ENCODE results near the gene LYSMD2. TPM values are rescaled to one million over a fixed set of nuclear protein-coding genes. Genes with fewer than 3 reads are reported as not detected.

The LYSMD2 gene
- total RNA-seq, 1 donor from 2014 or later = 4.2 TPM

DNA sequence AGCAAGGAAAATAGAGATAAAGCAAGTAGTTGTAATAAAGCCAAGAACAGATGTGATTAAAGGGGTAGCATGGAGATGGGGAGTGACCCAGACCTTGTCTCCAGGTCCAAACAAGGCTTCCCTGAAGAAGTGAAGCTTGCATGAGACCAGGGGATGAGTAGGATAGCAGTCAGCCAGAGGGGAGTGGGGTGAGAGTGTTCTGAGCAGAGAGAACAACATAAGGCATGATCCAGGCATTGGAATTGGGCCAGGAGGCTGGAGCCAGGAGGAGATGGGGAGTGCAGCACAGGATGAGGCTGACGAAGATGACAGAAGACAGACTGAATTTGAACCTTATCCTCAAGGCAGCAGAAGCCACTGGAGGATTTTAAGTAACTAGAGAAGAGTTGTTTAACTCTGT is 21.2 kb upstream of the LYSMD2 start:
- H3K4me3 ChIP-seq (ENCODE audit: low read depth, low read length) = no peak overlapping the region
- no peaks in the 10 kb centered on the region for H3K27me3 ChIP-seq (ENCODE audit: control insufficient read depth, insufficient read depth, low read length)
- TF ChIP-seq, protein P1, sequence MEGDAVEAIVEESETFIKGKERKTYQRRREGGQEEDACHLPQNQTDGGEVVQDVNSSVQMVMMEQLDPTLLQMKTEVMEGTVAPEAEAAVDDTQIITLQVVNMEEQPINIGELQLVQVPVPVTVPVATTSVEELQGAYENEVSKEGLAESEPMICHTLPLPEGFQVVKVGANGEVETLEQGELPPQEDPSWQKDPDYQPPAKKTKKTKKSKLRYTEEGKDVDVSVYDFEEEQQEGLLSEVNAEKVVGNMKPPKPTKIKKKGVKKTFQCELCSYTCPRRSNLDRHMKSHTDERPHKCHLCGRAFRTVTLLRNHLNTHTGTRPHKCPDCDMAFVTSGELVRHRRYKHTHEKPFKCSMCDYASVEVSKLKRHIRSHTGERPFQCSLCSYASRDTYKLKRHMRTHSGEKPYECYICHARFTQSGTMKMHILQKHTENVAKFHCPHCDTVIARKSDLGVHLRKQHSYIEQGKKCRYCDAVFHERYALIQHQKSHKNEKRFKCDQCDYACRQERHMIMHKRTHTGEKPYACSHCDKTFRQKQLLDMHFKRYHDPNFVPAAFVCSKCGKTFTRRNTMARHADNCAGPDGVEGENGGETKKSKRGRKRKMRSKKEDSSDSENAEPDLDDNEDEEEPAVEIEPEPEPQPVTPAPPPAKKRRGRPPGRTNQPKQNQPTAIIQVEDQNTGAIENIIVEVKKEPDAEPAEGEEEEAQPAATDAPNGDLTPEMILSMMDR (IDR thresholded peaks at IDR 0.05; ENCODE audit: insufficient read depth, low read length, severe bottlenecking) = no peak
- H3K36me3 ChIP-seq (ENCODE audit: control insufficient read depth, insufficient read depth, low read length) = no peaks in the 10 kb centered on the region
- no peak for FAIRE-seq
- DNase-seq (ENCODE audit: low read depth) = no peak

DNA sequence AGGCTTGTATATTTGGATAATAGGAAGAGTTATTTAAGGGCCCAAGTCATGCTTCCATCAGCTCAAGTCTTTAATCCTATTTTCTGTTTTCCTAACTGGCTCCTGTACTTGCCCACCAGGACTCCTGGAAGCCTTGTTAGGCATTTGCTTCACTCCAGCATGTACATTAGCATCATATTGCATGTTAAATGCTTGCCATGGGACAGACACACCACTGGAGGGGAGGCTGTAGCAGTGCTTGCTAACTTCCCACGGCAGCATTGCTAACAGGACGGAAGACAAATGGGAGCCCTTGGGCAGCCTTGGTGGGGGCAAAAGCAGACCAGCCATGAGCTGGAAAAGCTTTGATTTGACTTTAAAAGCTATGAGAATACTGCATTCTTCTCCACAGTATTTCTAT is 20.0 kb upstream of the LYSMD2 start:
- TF ChIP-seq, protein P1 (IDR thresholded peaks at IDR 0.05; ENCODE audit: insufficient read depth, low read length, severe bottlenecking) = no peak
- Histone ChIP-seq H3K4me3 (ENCODE audit: low read depth, low read length) (no peak overlapping the region), H3K36me3 (ENCODE audit: control insufficient read depth, insufficient read depth, low read length) (no peaks in the 10 kb centered on the region), H3K27me3 (ENCODE audit: control insufficient read depth, insufficient read depth, low read length) (no peaks in the 10 kb centered on the region)
- FAIRE-seq (no peak), DNase-seq (ENCODE audit: low read depth) (no peak)

- no peak for FAIRE-seq
These were observed 19.0 kb upstream of the LYSMD2 start for GRCh38 chr15:51756482-51756881.

DNA sequence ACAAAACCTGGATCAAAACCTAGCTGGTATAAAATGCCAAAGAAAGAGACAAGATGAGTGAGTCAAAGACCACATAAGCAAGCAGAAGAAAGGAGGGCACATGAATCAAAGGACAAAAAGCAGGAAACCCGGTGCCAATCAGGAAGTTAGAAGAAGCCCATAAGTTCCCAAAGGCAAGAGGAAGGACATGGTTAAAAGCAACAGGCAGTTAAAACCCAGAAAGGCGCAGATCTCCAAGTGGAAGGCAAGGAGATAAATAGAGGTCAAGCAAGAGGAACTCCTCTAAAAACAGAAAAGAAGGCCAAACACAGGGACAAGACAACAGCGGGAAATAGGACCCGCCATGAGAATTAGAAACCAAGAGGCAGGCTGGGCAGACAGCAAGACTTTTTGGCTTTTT is 18.3 kb upstream of the LYSMD2 start:
- Histone ChIP-seq H3K4me3 (ENCODE audit: low read depth, low read length) (no peak overlapping the region), H3K27me3 (ENCODE audit: control insufficient read depth, insufficient read depth, low read length) (no peaks in the 10 kb centered on the region), H3K36me3 (ENCODE audit: control insufficient read depth, insufficient read depth, low read length) (no peaks in the 10 kb centered on the region)
- TF ChIP-seq, protein P1 (IDR thresholded peaks at IDR 0.05; ENCODE audit: insufficient read depth, low read length, severe bottlenecking) = no peak
- DNase-seq (ENCODE audit: low read depth) (no peak), FAIRE-seq (no peak)

More at GRCh38 chr15:51756482-51756881, 19.0 kb upstream of the LYSMD2 start:
- TF ChIP-seq, protein P1 (IDR thresholded peaks at IDR 0.05; ENCODE audit: insufficient read depth, low read length, severe bottlenecking) = no peak
- no peak for DNase-seq (ENCODE audit: low read depth)
- H3K36me3 ChIP-seq (ENCODE audit: control insufficient read depth, insufficient read depth, low read length) = no peaks in the 10 kb centered on the region
- no peak overlapping the region for H3K4me3 ChIP-seq (ENCODE audit: low read depth, low read length)
- no peaks in the 10 kb centered on the region for H3K27me3 ChIP-seq (ENCODE audit: control insufficient read depth, insufficient read depth, low read length)

DNA sequence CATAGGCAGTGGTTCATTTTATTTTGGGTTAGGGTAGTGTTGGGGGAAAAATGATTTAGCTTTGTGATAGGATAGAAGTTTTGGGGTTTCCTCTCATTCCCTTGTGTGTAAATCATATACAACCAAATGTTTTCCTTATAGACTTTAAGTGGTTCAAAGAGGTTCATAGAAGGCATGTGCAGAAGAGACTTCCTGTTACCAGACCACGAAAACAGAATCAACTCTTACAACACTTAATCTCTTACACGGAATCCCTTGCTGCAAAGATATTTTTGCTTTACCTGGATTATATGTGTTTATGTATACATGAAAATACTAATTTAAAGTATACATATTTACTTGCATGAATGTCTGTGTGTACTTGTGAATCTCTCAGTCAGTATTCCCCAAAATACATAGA is 16.8 kb upstream of the LYSMD2 start:
- peaks cover 5% of the 10 kb centered on the region for H3K27me3 ChIP-seq (ENCODE audit: control insufficient read depth, insufficient read depth, low read length)
- FAIRE-seq (no peak), DNase-seq (ENCODE audit: low read depth) (no peak)
- no peaks in the 10 kb centered on the region for H3K36me3 ChIP-seq (ENCODE audit: control insufficient read depth, insufficient read depth, low read length)
- TF ChIP-seq, protein P1 (IDR thresholded peaks at IDR 0.05; ENCODE audit: insufficient read depth, low read length, severe bottlenecking) = no peak
- H3K4me3 ChIP-seq (ENCODE audit: low read depth, low read length) = no peak overlapping the region

DNA sequence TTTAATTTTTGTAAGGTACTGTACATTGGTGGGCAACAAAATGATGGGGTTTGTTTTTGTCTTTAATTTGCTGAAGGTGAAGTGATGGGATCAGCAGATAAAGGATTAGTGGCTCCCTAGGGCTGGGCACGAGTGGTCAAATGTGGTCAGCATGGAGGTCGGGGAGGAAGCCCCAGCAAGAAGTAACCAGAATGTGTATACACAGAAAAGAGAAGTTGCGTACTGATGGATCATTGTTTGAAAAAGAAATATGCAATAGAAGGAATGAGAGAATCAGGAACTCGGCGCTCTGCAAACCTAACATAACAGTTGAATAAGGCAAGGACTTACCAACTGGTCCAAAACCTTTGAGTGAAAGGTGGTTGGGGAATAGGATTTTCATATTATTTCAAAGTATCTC is 15.4 kb upstream of the LYSMD2 start:
- DNase-seq (ENCODE audit: low read depth) = no peak
- Histone ChIP-seq H3K27me3 (ENCODE audit: control insufficient read depth, insufficient read depth, low read length) (peaks cover 5% of the 10 kb centered on the region), H3K36me3 (ENCODE audit: control insufficient read depth, insufficient read depth, low read length) (no peaks in the 10 kb centered on the region), H3K4me3 (ENCODE audit: low read depth, low read length) (no peak overlapping the region)
- TF ChIP-seq, protein P1 (IDR thresholded peaks at IDR 0.05; ENCODE audit: insufficient read depth, low read length, severe bottlenecking) = no peak
- no peak for FAIRE-seq

All from bronchial epithelial cell (primary cell).